ENCODE data around the gene OSBPL10.
A peak's percentile ranks its signal among the peaks of the same experiment; 100 is the strongest.

The OSBPL10 gene

DNA sequence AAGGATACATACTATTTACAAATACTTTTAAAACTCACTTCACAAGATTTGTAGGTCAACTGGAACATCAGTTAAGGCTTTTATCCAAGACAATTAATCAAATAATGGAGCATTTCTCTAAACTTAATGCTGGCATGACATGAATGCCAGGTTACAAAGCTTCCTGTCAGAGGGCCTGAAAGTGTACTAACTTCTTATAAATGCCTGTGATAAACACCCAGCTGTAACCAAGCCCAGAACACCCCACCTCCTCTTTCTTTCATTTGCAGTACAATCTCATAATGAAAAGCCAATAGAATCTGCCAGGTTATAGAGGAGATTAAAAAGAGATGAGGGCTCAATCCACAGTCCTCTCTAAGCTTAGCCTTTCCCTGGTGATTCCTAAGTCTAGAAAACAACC lies 214.4 kb downstream of the OSBPL10 start:
- no peak for DNase-seq

DNA sequence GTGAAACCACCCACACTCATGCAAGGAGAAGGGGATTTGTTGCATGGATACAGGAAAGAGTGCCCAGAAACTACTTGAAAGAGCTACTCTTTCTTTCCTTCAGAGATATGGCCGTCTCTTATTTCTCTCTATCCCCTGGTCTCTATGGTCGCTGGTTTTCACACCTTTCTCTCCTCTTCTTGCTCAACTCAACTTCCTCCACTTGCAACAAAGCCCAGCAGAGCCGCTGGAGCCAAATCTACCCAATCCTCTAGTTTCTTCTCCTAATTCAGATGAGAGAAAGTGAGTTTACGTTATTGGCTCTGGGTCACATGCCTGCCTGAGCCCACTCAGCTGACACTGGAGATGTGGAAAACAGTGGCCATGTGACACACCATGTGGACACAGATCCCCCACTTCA lies 215.2 kb downstream of the OSBPL10 start:
- DNase-seq, result no peak

GRCh38 chr3:31763731-31764130 lies 217.3 kb downstream of the OSBPL10 start:
- DNase-seq, result no peak

DNA sequence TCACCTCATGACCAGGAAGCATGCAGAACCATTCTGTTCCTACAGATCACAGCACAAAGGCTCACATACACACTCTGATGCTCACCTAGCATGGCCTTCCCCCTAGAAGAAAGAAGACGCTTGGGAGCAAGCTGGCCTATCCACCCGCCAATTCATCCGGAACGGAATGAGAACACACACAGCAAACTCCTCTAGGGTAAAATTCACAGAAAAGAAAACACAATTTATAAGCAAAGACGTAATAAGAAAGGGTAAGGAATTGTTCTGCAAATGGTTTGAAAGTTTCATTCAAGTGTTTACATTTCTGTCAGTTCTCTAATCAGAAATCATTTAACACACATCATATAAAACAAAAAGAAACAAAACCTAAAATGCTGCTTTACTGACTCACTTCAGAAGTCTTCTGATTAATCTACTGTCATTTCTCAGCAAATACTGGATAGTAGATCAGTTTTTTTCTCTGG lies 218.1 kb downstream of the OSBPL10 start:
- no peak for DNase-seq

- DNase-seq, result no peak
These were observed 218.8 kb downstream of the OSBPL10 start for GRCh38 chr3:31762097-31762764.

- DNase-seq, result no peak
These were observed 220.4 kb downstream of the OSBPL10 start for GRCh38 chr3:31760654-31761053.

GRCh38 chr3:31758322-31758965 lies 222.6 kb downstream of the OSBPL10 start:
- no peak for DNase-seq

- DNase-seq, result peak; percentile 67
These were observed 225.0 kb downstream of the OSBPL10 start for GRCh38 chr3:31755926-31756658.

- DNase-seq, result no peak
These were observed 226.3 kb downstream of the OSBPL10 start for GRCh38 chr3:31754575-31755278.

DNA sequence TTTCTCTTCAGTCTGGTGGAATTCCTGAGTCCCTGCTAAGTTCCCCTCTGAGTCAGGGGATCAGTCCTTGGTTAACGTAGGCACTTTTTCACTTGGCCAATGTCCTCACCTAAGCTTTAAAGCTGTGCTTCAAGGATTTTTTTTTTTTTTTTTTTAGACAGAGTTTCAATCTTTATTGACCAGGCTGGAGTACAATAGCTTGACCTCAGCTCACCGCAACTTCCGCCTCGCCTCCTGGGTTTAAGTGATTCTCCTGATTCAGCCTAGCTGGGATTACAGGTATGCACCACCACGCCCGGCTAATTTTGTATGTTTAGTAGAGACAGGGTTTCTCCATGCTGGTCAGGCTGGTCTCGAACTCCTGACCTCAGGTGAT lies 228.0 kb downstream of the OSBPL10 start:
- no peak for DNase-seq

GRCh38 chr3:31752305-31753049 lies 228.6 kb downstream of the OSBPL10 start:
- DNase-seq, result no peak

- no peak for DNase-seq
These were observed 230.7 kb downstream of the OSBPL10 start for GRCh38 chr3:31750341-31750740.

GRCh38 chr3:31748933-31749295 lies 232.1 kb downstream of the OSBPL10 start:
- no peak for DNase-seq

DNA sequence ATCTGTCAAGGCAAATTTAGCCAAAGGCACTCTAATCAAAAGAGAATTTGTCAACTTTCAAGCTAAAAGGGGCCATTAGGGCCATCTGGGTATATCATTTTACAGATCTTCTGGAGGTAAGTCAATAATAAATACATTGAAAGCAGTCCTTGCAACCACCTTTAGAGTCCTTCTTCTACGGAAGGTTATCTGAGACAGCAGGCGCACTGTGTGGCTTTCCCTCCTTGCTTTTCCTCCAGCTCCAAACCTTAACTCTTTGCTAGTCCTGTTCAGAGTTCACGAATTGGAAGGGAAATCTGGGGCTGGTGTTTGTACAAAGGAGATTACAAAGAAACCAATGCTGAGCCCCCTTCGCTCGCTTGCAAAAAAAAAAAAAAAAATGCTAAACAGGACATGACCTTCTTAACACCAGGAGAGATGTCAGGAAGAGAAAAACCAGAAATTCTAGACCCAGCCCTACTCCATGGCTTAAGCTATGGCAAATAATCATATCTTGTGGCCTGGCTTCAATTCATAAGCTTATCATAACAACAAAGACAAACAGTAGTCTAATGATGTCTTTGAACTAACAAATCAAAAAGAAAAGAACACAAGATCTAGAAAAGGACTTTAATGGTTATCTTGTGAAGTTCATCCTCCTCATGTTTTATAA lies 232.7 kb downstream of the OSBPL10 start:
- DNase-seq, result no peak

GRCh38 chr3:31747785-31748184 lies 233.3 kb downstream of the OSBPL10 start:
- no peak for DNase-seq

- DNase-seq, result no peak
These were observed 236.1 kb downstream of the OSBPL10 start for GRCh38 chr3:31744913-31745312.

DNA sequence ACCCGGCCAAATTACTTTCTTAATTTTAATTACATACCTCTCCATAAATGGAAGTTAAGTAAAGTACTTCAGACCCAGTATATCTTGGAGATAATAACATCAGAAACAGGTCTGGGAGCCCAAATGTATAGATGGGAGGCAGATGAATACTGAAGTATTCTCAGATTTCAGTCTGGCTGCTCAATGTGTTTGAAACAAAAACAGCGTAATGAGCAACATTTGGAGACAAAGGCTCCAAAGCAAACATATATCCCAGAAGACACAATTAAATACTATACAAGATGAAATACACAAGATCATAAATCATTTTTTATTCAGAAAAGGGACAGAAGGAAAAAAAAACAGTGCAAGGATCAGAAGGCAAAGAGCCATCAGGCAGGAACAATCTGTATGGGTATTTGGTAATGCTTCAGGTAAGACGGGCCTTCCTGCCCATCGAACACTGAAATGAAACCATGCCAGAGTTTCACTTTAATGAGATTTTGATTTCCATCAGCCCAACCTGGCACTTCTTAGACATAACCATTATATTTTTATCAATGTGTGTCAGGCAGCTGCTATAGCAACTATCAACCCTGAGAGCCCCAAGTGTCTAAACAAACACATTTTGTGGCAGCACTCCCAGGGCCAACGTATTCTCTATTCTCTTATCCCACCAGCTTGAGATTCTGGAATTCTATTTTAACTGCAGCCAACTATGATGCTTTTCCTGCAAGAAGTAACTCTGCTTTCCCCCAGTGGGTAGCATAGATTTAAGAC lies 237.6 kb downstream of the OSBPL10 start:
- DNase-seq, result no peak

GRCh38 chr3:31740397-31740796 lies 240.7 kb downstream of the OSBPL10 start:
- DNase-seq, result no peak

GRCh38 chr3:31738412-31738811 lies 242.7 kb downstream of the OSBPL10 start:
- DNase-seq, result no peak

DNA sequence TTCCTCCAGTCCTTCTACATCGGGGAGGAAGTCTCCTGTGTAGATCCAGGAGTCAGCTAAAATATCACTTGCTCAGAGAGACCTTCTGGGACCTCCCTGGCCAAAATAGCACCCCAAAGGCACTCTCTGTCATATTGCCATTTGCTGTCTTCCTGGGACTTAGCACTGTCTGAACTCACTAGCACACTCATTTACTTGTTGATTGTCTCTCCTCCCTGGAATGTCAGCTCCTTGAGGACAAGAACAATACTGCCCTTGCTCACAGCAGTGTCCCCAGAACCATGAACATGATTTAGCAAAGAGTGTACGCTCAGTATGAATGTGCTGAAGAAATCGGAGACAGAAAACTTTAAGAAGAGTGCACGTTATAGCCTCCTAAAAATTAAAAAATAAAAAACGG lies 245.4 kb downstream of the OSBPL10 start:
- no peak for DNase-seq

- DNase-seq, result no peak
These were observed 247.8 kb downstream of the OSBPL10 start for GRCh38 chr3:31733234-31733667.

All from stimulated activated CD4-positive, alpha-beta T cell treated with anti-CD3 and anti-CD28 coated beads, Interleukin-1b, Interleukin-23, amount 100 ng/mL, for 48 hours (primary cell).